SK-N-SH (cell line): Measurements from ENCODE around the gene ALDH3A1.

Experiments
- CTCF ChIP-seq: fragments of 200-600 bp; sonication (generic); IDR thresholded peaks from 2 replicates; pipeline ENCODE4 v1.6.1; 2017; ENCODE audit warnings: antibody characterized with exemption, mild to moderate bottlenecking, moderate library complexity
- FOSL2 ChIP-seq: IDR thresholded peaks from 2 replicates; pipeline ENCODE4 v1.4.0; 2012; ENCODE audit warnings: low read depth, mild to moderate bottlenecking, moderate library complexity, borderline replicate concordance
- POLR2AphosphoS5 ChIP-seq: IDR thresholded peaks from 2 replicates; pipeline ENCODE4 v1.6.1; 2012; ENCODE audit warnings: low read depth, low read length
- REST ChIP-seq: IDR thresholded peaks from 2 replicates; pipeline ENCODE4 v1.6.1; 2012; ENCODE audit warnings: mild to moderate bottlenecking, low read depth, low read length, moderate library complexity
- SIN3A ChIP-seq: IDR thresholded peaks from 2 replicates; pipeline ENCODE4 v1.6.1; 2012; ENCODE audit warnings: low read depth, mild to moderate bottlenecking, low read length, moderate library complexity, borderline replicate concordance

- TF ChIP-seq POLR2AphosphoS5 (no peak), CTCF (peak; percentile 17; the same call in 1 of the 2 replicates), SIN3A (no peak), FOSL2 (no peak), REST (no peak)
Observed at GRCh38 chr17:19718613-19719354, 29.3 kb downstream of the ALDH3A1 start.
